SK-N-SH (cell line): ENCODE results near the gene EXOC6. TPM values are rescaled to one million over a fixed set of nuclear protein-coding genes. Genes with fewer than 3 reads are reported as not detected.

Experiments used
- CTCF ChIA-PET: fragments of 300-600, 350-600 bp; formaldehyde crosslinking; extraction: SDS; loops from one replicate; lab custom pipeline; 2021; lab: Yijun Ruan, JAX
- POLR2A ChIA-PET: fragments of 350-600 bp; sonication (Branson Sonifier 250); formaldehyde crosslinking; extraction: SDS; loops from one replicate; lab custom pipeline; 2020; ENCODE audit warnings: antibody characterized with exemption, inconsistent platforms; lab: Yijun Ruan, JAX
- DNase-seq: peaks from one replicate; pipeline ENCODE4 v3.0.0; 2012
- H2AFZ ChIP-seq: fragments of 200-600 bp; sonication (generic); 2 replicates; pipeline ENCODE4 v1.8.1; 2016; ENCODE audit warnings: antibody characterized with exemption, mild to moderate bottlenecking, low read depth
- H3F3A ChIP-seq: fragments of 200-600 bp; sonication (generic); replicated peaks from 2 replicates; pipeline ENCODE3; 2016; ENCODE audit warnings: antibody characterized with exemption, mild to moderate bottlenecking; ENCODE audit not compliant: insufficient read depth
- H3K27ac ChIP-seq, 2 experiments: fragments of 200-500 bp in 1 of 2; fragments of 200-600 bp in 1 of 2; sonication (Bioruptor generic) in 1 of 2; sonication (generic), shearing (Covaris generic) in 1 of 2; 2 replicates each; pipeline versions ENCODE4 v1.5.1 to v1.6.1; 2014 to 2016; ENCODE audit warnings: low read depth in 2 of 2, inconsistent platforms in 1 of 2, low read length in 1 of 2, mild to moderate bottlenecking in 1 of 2, mixed read lengths in 1 of 2
- H3K27me3 ChIP-seq: fragments of 200-600 bp; sonication (generic), shearing (Covaris generic); 2 replicates; pipeline ENCODE4 v1.6.1; 2016; ENCODE audit warnings: mixed run types; ENCODE audit not compliant: insufficient read depth
- H3K36me3 ChIP-seq, 2 experiments: fragments of 200-500 bp in 1 of 2; fragments of 200-600 bp in 1 of 2; sonication (Bioruptor generic) in 1 of 2; sonication (generic) in 1 of 2; replicated peaks in 1 of 2; 2 replicates each; pipeline versions ENCODE3 to v1.5.1; 2014 to 2016; ENCODE audit warnings: low read length in 1 of 2, mild to moderate bottlenecking in 1 of 2; ENCODE audit not compliant: insufficient read depth in 2 of 2, control insufficient read depth in 1 of 2
- H3K4me1 ChIP-seq, 2 experiments: fragments of 200-500 bp in 1 of 2; fragments of 200-600 bp in 1 of 2; sonication (Bioruptor generic) in 1 of 2; sonication (generic), shearing (Covaris generic) in 1 of 2; 2 replicates each; pipeline versions ENCODE4 v1.5.1 to v1.6.1; 2014 to 2016; ENCODE audit warnings: low read depth in 1 of 2, low read length in 1 of 2, mixed run types in 1 of 2; ENCODE audit not compliant: insufficient read depth in 2 of 2, control insufficient read depth in 1 of 2
- H3K4me2 ChIP-seq: fragments of 200-600 bp; sonication (generic), shearing (Covaris generic); 2 replicates; pipeline ENCODE4 v1.6.1; 2017; ENCODE audit warnings: mixed run types
- H3K4me3 ChIP-seq, 2 experiments: fragments of 200-500 bp in 1 of 2; fragments of 200-600 bp in 1 of 2; sonication (Bioruptor generic) in 1 of 2; sonication (generic), shearing (Covaris generic) in 1 of 2; 2 replicates each; pipeline versions ENCODE4 v1.5.1 to v1.8.1; 2014 to 2016; ENCODE audit warnings: low read depth in 2 of 2, inconsistent platforms in 1 of 2, low read length in 1 of 2, mild to moderate bottlenecking in 1 of 2, mixed read lengths in 1 of 2, moderate library complexity in 1 of 2
- H3K79me2 ChIP-seq: fragments of 200-600 bp; sonication (generic); 2 replicates; pipeline ENCODE4 v1.8.1; 2017; ENCODE audit warnings: mild to moderate bottlenecking; ENCODE audit not compliant: insufficient read depth
- H3K9ac ChIP-seq: fragments of 200-600 bp; sonication (generic); 2 replicates; pipeline ENCODE4 v1.6.1; 2017; ENCODE audit warnings: mixed run types
- H3K9me2 ChIP-seq: fragments of 200-600 bp; sonication (generic); 2 replicates; pipeline ENCODE4 v1.6.1; 2017; ENCODE audit warnings: mixed run types
- H3K9me3 ChIP-seq: fragments of 200-600 bp; sonication (generic); 2 replicates; pipeline ENCODE4 v1.6.1; 2017; ENCODE audit warnings: mixed run types, mild to moderate bottlenecking, moderate library complexity
- H4K20me1 ChIP-seq: fragments of 200-600 bp; sonication (generic); 2 replicates; pipeline ENCODE4 v1.6.1; 2017; ENCODE audit warnings: mild to moderate bottlenecking, mixed run types; ENCODE audit not compliant: insufficient read depth
- CHD2 ChIP-seq: fragments of 150-350 bp; IDR thresholded peaks from 2 replicates; pipeline ENCODE4 v1.6.1; 2018; ENCODE audit warnings: low read length; ENCODE audit not compliant: partially characterized antibody
- MXI1 ChIP-seq: IDR thresholded peaks from 2 replicates; pipeline ENCODE4 v1.6.1; 2012; ENCODE audit warnings: mild to moderate bottlenecking, low read depth, low read length, improper control_type of control experiment
- POLR2AphosphoS5 ChIP-seq: IDR thresholded peaks from 2 replicates; pipeline ENCODE4 v1.6.1; 2012; ENCODE audit warnings: low read depth, low read length
- RXRA ChIP-seq: IDR thresholded peaks from 2 replicates; pipeline ENCODE4 v1.4.0; 2012; ENCODE audit warnings: low read depth, mild to moderate bottlenecking, borderline replicate concordance
- SMC3 ChIP-seq: IDR thresholded peaks from 2 replicates; pipeline ENCODE4 v1.6.1; 2012; ENCODE audit warnings: low read depth, low read length, improper control_type of control experiment
- TAF1 ChIP-seq: IDR thresholded peaks from 2 replicates; pipeline ENCODE4 v1.6.1; 2012; ENCODE audit warnings: low read depth, mild to moderate bottlenecking, low read length, moderate library complexity, borderline replicate concordance
- YY1 ChIP-seq: IDR thresholded peaks from 2 replicates; pipeline ENCODE4 v1.4.0; 2012; ENCODE audit warnings: low read depth, mild to moderate bottlenecking
- WGBS: methylation state at CpG from one replicate; pipeline ENCODE4 v1.1.6; 2017; ENCODE audit warnings: low lambda C conversion rate; 5-methylcytosine and 5-hydroxymethylcytosine counted together
- polyA plus RNA-seq, 3 experiments: library from polyadenylated mRNA; depleted of rRNA; stranded (reverse); fragments of >200 nt; gene quantifications; 2 replicates each; pipeline ENCODE4 v1.2.3, GENCODE V29; 2012
- TF ChIP-seq, protein P1 (sequence below): IDR thresholded peaks from 2 replicates; pipeline ENCODE4 v1.4.0; 2012; ENCODE audit warnings: low read depth
- TF ChIP-seq, protein P2 (sequence below): IDR thresholded peaks from 2 replicates; pipeline ENCODE4 v1.4.0; 2012; ENCODE audit warnings: low read depth, borderline replicate concordance
- TF ChIP-seq, protein P3 (sequence below): fragments of 200-600 bp; sonication (generic); IDR thresholded peaks from 2 replicates; pipeline ENCODE4 v1.6.1; 2017; ENCODE audit warnings: antibody characterized with exemption, mild to moderate bottlenecking, moderate library complexity

Gene EXOC6, protein sequence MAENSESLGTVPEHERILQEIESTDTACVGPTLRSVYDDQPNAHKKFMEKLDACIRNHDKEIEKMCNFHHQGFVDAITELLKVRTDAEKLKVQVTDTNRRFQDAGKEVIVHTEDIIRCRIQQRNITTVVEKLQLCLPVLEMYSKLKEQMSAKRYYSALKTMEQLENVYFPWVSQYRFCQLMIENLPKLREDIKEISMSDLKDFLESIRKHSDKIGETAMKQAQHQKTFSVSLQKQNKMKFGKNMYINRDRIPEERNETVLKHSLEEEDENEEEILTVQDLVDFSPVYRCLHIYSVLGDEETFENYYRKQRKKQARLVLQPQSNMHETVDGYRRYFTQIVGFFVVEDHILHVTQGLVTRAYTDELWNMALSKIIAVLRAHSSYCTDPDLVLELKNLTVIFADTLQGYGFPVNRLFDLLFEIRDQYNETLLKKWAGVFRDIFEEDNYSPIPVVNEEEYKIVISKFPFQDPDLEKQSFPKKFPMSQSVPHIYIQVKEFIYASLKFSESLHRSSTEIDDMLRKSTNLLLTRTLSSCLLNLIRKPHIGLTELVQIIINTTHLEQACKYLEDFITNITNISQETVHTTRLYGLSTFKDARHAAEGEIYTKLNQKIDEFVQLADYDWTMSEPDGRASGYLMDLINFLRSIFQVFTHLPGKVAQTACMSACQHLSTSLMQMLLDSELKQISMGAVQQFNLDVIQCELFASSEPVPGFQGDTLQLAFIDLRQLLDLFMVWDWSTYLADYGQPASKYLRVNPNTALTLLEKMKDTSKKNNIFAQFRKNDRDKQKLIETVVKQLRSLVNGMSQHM
- polyA plus RNA-seq (2012; rRNA removed) = 2.3 and 2.4 TPM in 2 replicates
- 3.4 and 3.7 TPM in 2 replicates for polyA plus RNA-seq (2012; cell fraction: cytosol; rRNA removed)
- 1.2 and 2.8 TPM in 2 replicates for polyA plus RNA-seq (2012; cell fraction: nucleus; rRNA removed)

DNA sequence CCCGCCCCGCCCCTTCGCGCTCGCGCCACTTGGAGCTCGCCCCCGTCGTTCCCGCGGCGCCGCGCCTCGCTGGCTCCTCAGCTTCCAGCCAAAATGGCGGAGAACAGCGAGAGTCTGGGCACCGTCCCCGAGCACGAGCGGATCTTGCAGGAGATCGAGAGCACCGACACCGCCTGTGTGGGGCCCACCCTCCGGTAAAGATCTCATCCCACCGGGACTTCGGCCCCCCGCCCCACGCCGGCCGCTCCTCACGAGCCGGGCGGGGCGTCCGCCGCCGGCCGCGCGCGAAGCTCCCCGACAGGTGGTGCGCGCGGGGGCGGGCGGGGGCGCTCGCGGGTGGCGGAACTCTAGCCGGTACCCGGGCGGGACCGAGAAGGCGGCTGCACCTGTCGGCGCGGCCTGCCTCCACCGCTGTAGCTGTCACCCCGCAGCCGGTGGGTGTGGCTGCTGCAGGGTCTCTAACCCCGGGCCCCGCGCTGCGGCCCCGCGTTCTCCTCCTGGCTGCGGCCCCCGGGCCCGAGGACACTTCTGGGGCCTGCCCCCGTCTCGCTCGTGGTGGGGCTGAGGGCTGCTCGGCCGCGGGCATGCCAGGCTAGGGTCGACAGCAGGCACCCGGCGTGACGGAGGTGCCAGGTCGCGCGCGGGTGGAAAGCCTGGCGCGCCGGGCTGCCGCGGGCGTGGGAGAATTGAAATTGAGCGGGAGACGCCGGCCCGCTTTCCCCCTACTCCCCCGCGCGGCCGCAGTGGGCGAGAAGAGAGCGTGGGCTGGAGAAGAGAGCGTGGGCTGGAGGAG lies at the start of gene EXOC6:
TSS of gene EXOC6 (plus strand) at position 80 of the 793 bp plus-strand sequence. CDS start at position 94, 14 bp downstream.
- no peaks in the 10 kb centered on the region for H3K9me3 ChIP-seq
- WGBS = 0% methylated on average over 11 of the region's 103 CpGs
- POLR2A ChIA-PET = interaction anchor here (0.5 to 1.1 kb wide), 4 partner anchors 11 to 655 kb away, joined by 3 to 4 read pairs (median 4); partner anchors contain the start of gene IDE
- peaks cover 4% of the 10 kb centered on the region; the same call in 1 of the 2 replicates for H3K79me2 ChIP-seq
- CTCF ChIA-PET = interaction anchor here (0.8 to 2.5 kb wide), 4 partner anchors 10 to 633 kb away, joined by 3 to 13 read pairs (median 6); partner anchors contain the start of gene MYOF
- H4K20me1 ChIP-seq = no peaks in the 10 kb centered on the region
- peak within 1 kb of the TSS; percentile 80 to 89 for H3K4me3 ChIP-seq
- H3K27ac ChIP-seq = peak within 1 kb of the TSS in 1 of 2 experiments; percentile 88; a peak in 2 of 4 replicates
- H3K4me1 ChIP-seq = no peaks in the 10 kb centered on the region; a peak in 2 of 4 replicates
- peaks cover 5% of the 10 kb centered on the region for H3F3A ChIP-seq
- peak; percentile 68 for TF ChIP-seq POLR2AphosphoS5
- no peak for TF ChIP-seq SMC3
- peak; percentile 61; the same call in 1 of the 2 replicates for TF ChIP-seq TAF1
- TF ChIP-seq, protein P1, sequence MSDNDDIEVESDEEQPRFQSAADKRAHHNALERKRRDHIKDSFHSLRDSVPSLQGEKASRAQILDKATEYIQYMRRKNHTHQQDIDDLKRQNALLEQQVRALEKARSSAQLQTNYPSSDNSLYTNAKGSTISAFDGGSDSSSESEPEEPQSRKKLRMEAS = peak; percentile 22; the same call in 1 of the 2 replicates
- TF ChIP-seq, protein P2, sequence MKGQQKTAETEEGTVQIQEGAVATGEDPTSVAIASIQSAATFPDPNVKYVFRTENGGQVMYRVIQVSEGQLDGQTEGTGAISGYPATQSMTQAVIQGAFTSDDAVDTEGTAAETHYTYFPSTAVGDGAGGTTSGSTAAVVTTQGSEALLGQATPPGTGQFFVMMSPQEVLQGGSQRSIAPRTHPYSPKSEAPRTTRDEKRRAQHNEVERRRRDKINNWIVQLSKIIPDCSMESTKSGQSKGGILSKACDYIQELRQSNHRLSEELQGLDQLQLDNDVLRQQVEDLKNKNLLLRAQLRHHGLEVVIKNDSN = no peak
- TF ChIP-seq, protein P3, sequence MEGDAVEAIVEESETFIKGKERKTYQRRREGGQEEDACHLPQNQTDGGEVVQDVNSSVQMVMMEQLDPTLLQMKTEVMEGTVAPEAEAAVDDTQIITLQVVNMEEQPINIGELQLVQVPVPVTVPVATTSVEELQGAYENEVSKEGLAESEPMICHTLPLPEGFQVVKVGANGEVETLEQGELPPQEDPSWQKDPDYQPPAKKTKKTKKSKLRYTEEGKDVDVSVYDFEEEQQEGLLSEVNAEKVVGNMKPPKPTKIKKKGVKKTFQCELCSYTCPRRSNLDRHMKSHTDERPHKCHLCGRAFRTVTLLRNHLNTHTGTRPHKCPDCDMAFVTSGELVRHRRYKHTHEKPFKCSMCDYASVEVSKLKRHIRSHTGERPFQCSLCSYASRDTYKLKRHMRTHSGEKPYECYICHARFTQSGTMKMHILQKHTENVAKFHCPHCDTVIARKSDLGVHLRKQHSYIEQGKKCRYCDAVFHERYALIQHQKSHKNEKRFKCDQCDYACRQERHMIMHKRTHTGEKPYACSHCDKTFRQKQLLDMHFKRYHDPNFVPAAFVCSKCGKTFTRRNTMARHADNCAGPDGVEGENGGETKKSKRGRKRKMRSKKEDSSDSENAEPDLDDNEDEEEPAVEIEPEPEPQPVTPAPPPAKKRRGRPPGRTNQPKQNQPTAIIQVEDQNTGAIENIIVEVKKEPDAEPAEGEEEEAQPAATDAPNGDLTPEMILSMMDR = 0 out of 2 replicates have a peak, but pooled peaks have one; percentile 9
- TF ChIP-seq MXI1 = peak; percentile 27; the same call in 1 of the 2 replicates
- TF ChIP-seq RXRA = no peak
- TF ChIP-seq YY1 = peak; percentile 90
- TF ChIP-seq CHD2 = peak; percentile 7
- TF ChIP-seq, all 33 proteins: peak for 7
- no peaks in the 10 kb centered on the region for H3K9me2 ChIP-seq
- peak within 1 kb of the TSS; percentile 61 for H3K9ac ChIP-seq
- peak within 1 kb of the TSS; percentile 96 for H3K4me2 ChIP-seq
- no peaks in the 10 kb centered on the region for H3K27me3 ChIP-seq
- peak; percentile 95 for DNase-seq
- peak within 1 kb of the TSS; percentile 94 for H2AFZ ChIP-seq
- no peaks in the 10 kb centered on the region for H3K36me3 ChIP-seq
